IPS DF 6.9 (cell line): ENCODE measurements around the gene AFDN.

Experiments used
- DNase-seq: peaks from one replicate; pipeline ENCODE4 v3.0.0-alpha.2; 2013; ENCODE audit warnings: low read depth, low spot score
- H3K27ac ChIP-seq: one replicate; pipeline ENCODE4 v1.5.1; 2013; ENCODE audit warnings: low read length, control low read depth
- H3K27me3 ChIP-seq: 2 replicates; pipeline ENCODE4 v1.6.1; 2013; ENCODE audit warnings: mild to moderate bottlenecking, low read length; ENCODE audit not compliant: control insufficient read depth, insufficient read depth
- H3K36me3 ChIP-seq: 2 replicates; pipeline ENCODE4 v1.6.1; 2013; ENCODE audit warnings: low read length; ENCODE audit not compliant: control insufficient read depth, insufficient read depth
- H3K4me1 ChIP-seq: 2 replicates; pipeline ENCODE4 v1.6.1; 2013; ENCODE audit warnings: low read length; ENCODE audit not compliant: control insufficient read depth, insufficient read depth
- H3K4me3 ChIP-seq: 2 replicates; pipeline ENCODE4 v1.5.1; 2013; ENCODE audit warnings: mild to moderate bottlenecking, low read length
- H3K9me3 ChIP-seq: 2 replicates; pipeline ENCODE4 v1.6.1; 2013; ENCODE audit warnings: low read length, inconsistent platforms; ENCODE audit not compliant: control insufficient read depth, insufficient read depth
- WGBS: extraction: QIAGEN DNeasy Blood & Tissue Kit; methylation state at CpG from one replicate; pipeline ENCODE4 v1.1.7; 2013; ENCODE audit warnings: mixed read lengths, missing lambda C conversion rate; ENCODE audit not compliant: insufficient read length, insufficient coverage; 5-methylcytosine and 5-hydroxymethylcytosine counted together

AFDN gene

GRCh38 chr6:167787896-167788562, 38.7 kb upstream of the AFDN start:
- no peak for DNase-seq
- no peaks in the 10 kb centered on the region for H3K9me3 ChIP-seq
- no CpG with 5 or more reads among the region's 23 CpGs for WGBS
- H3K27me3 ChIP-seq, result no peaks in the 10 kb centered on the region
- no peaks in the 10 kb centered on the region for H3K4me1 ChIP-seq
- no peaks in the 10 kb centered on the region for H3K36me3 ChIP-seq
- H3K4me3 ChIP-seq, result no peak overlapping the region
- H3K27ac ChIP-seq, result no peak overlapping the region

GRCh38 chr6:167788563-167788903, 38.2 kb upstream of the AFDN start:
- Histone ChIP-seq H3K9me3 (no peaks in the 10 kb centered on the region), H3K27me3 (no peaks in the 10 kb centered on the region), H3K27ac (no peak overlapping the region), H3K4me1 (no peaks in the 10 kb centered on the region), H3K4me3 (no peak overlapping the region), H3K36me3 (no peaks in the 10 kb centered on the region)
- no CpG with 5 or more reads among the region's 2 CpGs for WGBS
- DNase-seq, result no peak

DNA sequence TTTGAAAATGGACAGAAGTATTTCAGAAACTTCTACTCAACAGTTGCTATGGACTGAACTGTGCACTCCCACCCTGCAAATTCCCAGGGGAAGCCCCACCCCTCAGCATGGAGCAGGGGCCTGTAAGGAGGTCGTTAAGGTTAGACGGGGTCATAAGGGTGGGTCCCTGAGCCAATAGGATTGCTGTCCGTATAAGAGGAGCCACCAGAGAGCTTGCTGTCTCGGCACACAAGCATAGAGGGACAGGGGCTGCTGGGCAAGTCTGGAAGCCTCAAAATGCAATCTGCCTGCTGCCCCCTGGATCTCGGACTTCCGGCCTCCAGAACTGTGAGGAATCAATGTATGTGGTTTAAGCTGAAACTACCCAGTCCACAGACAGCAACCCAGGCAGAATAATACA, 37.4 kb upstream of the AFDN start:
- no CpG with 5 or more reads among the region's 6 CpGs for WGBS
- DNase-seq, result no peak
- Histone ChIP-seq H3K27ac (no peak overlapping the region), H3K4me1 (no peaks in the 10 kb centered on the region), H3K4me3 (no peak overlapping the region), H3K9me3 (no peaks in the 10 kb centered on the region), H3K27me3 (no peaks in the 10 kb centered on the region), H3K36me3 (no peaks in the 10 kb centered on the region)

DNA sequence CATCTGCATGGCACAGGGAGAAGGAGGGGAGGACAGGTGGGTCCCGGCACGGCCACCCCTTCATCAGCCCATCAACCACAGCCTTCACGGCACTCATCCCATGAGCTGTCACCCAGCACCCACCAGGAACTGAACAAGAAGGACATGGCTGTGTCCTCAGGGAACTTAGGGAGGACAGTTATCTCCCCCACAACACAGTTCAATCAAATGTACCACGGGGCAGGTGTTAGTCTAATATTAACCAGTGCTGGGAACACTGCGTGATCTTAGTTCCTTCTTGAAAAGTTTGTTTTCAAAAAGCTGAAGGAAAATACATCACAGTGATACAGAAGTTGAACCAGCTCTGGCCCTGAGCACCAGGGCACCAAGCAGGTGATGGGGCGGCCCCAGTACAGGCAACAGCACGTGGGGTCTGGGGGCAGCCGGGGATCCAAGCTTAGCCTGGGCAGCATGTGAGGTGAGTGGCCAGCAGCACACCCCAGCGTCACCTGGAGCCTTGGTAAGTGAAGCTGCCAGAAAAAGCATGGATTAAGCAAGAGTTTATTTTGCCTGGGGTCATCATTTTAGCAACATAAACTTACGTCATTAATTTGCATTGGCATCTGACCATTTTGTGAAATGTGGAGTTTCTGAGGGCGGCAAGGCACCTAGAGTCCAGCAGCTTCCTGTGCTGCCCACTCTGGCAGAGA, 35.5 kb upstream of the AFDN start:
- no peak for DNase-seq
- Histone ChIP-seq H3K4me3 (no peak overlapping the region), H3K27me3 (no peaks in the 10 kb centered on the region), H3K9me3 (no peaks in the 10 kb centered on the region), H3K4me1 (no peaks in the 10 kb centered on the region), H3K27ac (no peak overlapping the region), H3K36me3 (no peaks in the 10 kb centered on the region)
- WGBS, result no CpG with 5 or more reads among the region's 11 CpGs

DNA sequence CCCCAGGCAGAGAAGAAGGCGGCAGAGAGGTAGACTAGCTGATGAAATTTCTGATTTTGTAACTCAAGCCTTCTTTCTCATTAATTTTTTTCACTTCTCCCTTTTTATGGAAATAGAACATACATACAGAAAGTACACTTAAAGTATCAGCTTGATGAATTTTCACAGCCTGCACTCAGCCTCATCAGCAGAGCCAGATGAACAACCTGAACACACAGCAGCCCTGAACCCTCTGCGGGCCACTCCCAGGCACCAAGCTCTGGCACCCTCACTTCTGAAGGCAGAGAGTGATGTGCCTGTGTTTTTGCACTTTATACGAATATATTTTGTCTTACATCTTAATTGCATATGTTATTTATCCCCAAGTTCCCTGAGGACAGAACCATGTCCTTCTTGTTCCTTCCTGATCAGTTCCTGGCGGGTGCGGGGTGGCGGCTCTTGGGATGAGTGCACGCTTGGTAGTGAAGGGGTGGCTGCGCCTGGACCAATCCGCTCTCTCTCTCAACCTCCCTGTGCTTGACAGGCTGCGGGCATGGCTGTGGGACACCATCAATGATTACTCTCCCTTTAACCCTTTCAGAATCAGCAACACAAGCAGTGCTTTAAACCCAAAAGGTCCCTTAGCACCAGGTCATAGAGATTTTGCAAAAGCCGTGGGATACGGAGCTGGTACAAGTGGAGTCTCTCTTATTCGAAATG, 34.8 kb upstream of the AFDN start:
- WGBS, result no CpG with 5 or more reads among the region's 13 CpGs
- DNase-seq, result no peak
- no peaks in the 10 kb centered on the region for H3K9me3 ChIP-seq
- H3K27me3 ChIP-seq, result no peaks in the 10 kb centered on the region
- H3K36me3 ChIP-seq, result no peaks in the 10 kb centered on the region
- H3K4me3 ChIP-seq, result no peak overlapping the region
- no peaks in the 10 kb centered on the region; the same call in 1 of the 2 replicates for H3K4me1 ChIP-seq
- H3K27ac ChIP-seq, result no peak overlapping the region

- DNase-seq, result no peak
- no peaks in the 10 kb centered on the region for H3K36me3 ChIP-seq
- WGBS, result no CpG with 5 or more reads among the region's 9 CpGs
- no peaks in the 10 kb centered on the region; the same call in 1 of the 2 replicates for H3K4me1 ChIP-seq
- H3K27ac ChIP-seq, result no peak overlapping the region
- no peak overlapping the region for H3K4me3 ChIP-seq
- no peaks in the 10 kb centered on the region for H3K27me3 ChIP-seq
- H3K9me3 ChIP-seq, result no peaks in the 10 kb centered on the region
These were observed 33.3 kb upstream of the AFDN start for GRCh38 chr6:167793421-167793820.

DNA sequence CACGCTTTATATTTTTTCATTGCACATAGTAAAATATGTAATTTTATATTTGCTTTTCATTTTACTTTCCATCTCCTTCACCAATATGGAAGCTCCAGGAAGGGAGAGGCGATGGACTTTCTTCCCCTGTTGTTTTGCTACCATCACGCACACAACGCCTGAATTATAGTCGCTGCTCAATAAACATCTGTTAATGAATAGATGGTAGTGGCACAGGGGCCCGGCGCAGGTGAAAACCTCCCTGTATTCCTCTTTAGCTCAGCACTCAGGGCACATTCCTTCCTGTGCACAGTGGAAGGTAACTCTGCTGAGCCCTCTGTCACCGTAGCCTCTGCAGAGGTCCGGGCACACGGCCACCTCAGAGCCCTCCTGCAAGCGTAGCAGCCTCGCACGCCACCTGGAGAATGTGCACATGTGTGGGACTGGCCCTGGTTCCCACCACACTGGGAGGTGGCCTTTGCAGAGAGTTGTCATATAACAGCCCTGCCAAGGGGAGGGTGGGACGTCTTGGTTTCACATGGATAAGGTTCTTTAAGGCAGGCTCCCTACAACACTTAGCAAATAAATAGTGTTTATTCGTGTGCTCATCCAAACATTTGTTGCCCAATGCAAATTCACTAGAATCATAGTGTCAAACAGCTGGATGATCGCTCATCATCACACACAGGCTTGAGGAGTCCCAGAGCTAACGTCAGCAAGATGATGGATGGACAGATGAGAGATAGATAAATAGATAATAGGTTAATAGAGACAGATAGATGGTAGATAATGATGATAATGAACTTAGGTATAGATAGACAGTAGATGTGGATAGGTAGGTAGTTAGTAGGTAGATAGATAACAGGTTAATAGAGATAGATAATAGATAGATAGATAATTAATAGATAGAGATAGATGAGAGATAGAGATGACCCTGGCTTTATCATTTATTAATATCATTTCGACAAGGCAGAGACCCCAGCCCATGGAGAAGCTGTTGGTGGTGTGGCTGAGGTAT, 32.3 kb upstream of the AFDN start:
- WGBS, result no CpG with 5 or more reads among the region's 18 CpGs
- no peaks in the 10 kb centered on the region for H3K9me3 ChIP-seq
- H3K36me3 ChIP-seq, result no peaks in the 10 kb centered on the region
- no peak for DNase-seq
- no peak overlapping the region for H3K4me3 ChIP-seq
- H3K27ac ChIP-seq, result no peak overlapping the region
- H3K27me3 ChIP-seq, result no peaks in the 10 kb centered on the region
- H3K4me1 ChIP-seq, result peaks cover 2% of the 10 kb centered on the region; the same call in 1 of the 2 replicates

- H3K9me3 ChIP-seq, result no peaks in the 10 kb centered on the region
- no peak overlapping the region for H3K27ac ChIP-seq
- no peak for DNase-seq
- no peaks in the 10 kb centered on the region for H3K27me3 ChIP-seq
- H3K36me3 ChIP-seq, result no peaks in the 10 kb centered on the region
- WGBS, result no CpG with 5 or more reads among the region's 17 CpGs
- peaks cover 2% of the 10 kb centered on the region; the same call in 1 of the 2 replicates for H3K4me1 ChIP-seq
- no peak overlapping the region for H3K4me3 ChIP-seq
These were observed 31.3 kb upstream of the AFDN start for GRCh38 chr6:167795321-167795811.

- no peak for DNase-seq
- Histone ChIP-seq H3K27ac (no peak overlapping the region), H3K4me3 (no peak overlapping the region), H3K36me3 (no peaks in the 10 kb centered on the region), H3K4me1 (peaks cover 2% of the 10 kb centered on the region; the same call in 1 of the 2 replicates), H3K9me3 (no peaks in the 10 kb centered on the region), H3K27me3 (no peaks in the 10 kb centered on the region)
- no CpG with 5 or more reads among the region's 10 CpGs for WGBS
These were observed 30.9 kb upstream of the AFDN start for GRCh38 chr6:167795874-167796191.
